Measurements from ENCODE around the gene HJURP.

DNA sequence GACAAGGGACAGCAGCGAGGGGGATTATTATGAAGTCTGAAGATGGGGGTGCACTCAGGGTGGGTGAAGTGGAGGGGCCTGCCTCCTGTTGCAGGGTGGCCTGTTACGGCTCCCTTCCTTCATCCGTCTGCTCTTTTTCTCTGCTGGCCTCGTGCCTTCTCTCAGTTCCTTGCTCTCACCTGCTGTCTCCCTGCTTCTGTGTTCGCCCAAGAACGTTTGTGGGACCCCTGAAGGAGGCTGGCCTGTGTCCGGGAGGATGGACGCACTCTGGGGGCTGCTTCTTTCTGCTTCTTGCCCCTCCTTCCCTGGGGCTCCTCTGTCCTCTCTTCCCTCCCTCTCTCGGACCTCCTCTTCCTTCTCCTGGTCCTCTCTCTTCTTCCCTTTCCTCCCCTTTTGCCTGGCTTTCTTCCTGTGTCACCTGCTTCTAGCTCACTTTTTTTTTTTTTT lies 62.4 kb downstream of the HJURP start:
- TF ChIP-seq, protein P1, sequence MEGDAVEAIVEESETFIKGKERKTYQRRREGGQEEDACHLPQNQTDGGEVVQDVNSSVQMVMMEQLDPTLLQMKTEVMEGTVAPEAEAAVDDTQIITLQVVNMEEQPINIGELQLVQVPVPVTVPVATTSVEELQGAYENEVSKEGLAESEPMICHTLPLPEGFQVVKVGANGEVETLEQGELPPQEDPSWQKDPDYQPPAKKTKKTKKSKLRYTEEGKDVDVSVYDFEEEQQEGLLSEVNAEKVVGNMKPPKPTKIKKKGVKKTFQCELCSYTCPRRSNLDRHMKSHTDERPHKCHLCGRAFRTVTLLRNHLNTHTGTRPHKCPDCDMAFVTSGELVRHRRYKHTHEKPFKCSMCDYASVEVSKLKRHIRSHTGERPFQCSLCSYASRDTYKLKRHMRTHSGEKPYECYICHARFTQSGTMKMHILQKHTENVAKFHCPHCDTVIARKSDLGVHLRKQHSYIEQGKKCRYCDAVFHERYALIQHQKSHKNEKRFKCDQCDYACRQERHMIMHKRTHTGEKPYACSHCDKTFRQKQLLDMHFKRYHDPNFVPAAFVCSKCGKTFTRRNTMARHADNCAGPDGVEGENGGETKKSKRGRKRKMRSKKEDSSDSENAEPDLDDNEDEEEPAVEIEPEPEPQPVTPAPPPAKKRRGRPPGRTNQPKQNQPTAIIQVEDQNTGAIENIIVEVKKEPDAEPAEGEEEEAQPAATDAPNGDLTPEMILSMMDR (IDR thresholded peaks at IDR 0.05), result no peak
- TF ChIP-seq ZFX (IDR thresholded peaks at IDR 0.05; ENCODE audit: borderline replicate concordance), result no peak
